NCI-H345 treated with DMSO at 0.1 percent for 48 hours (cell line): Measurements from ENCODE around the gene BMP4.

Source experiments
- DNase-seq: peaks from one replicate; lab custom pipeline; 2025; ENCODE audit not compliant: unreplicated experiment; lab: John Stamatoyannopoulos, UW

Gene BMP4

GRCh38 chr14:53964249-53964648, 7.6 kb upstream of the BMP4 start:
- DNase-seq = no peak

- no peak for DNase-seq
These were observed 6.9 kb upstream of the BMP4 start for GRCh38 chr14:53963320-53964227.

- DNase-seq = no peak
These were observed 6.3 kb upstream of the BMP4 start for GRCh38 chr14:53962953-53963319.

GRCh38 chr14:53958628-53959027, 2.0 kb upstream of the BMP4 start:
- DNase-seq = no peak

GRCh38 chr14:53957739-53958138, 1.1 kb upstream of the BMP4 start:
- DNase-seq = no peak

- DNase-seq = no peak
These were observed 776 bp downstream of the BMP4 start for GRCh38 chr14:53955671-53956426.

GRCh38 chr14:53955229-53955556, 1.4 kb downstream of the BMP4 start:
- DNase-seq = no peak

GRCh38 chr14:53954551-53955228, 1.9 kb downstream of the BMP4 start:
- no peak for DNase-seq

GRCh38 chr14:53953828-53954550, 2.6 kb downstream of the BMP4 start:
- DNase-seq = no peak

GRCh38 chr14:53953002-53953827, 3.4 kb downstream of the BMP4 start:
- peak; percentile 25 for DNase-seq

GRCh38 chr14:53952533-53952932, 4.1 kb downstream of the BMP4 start:
- DNase-seq = no peak

- no peak for DNase-seq
These were observed 4.9 kb downstream of the BMP4 start for GRCh38 chr14:53951627-53952303.

GRCh38 chr14:53951243-53951626, 5.4 kb downstream of the BMP4 start:
- no peak for DNase-seq

- no peak for DNase-seq
These were observed 6.4 kb downstream of the BMP4 start for GRCh38 chr14:53950031-53950793.

GRCh38 chr14:53949201-53949600, 7.4 kb downstream of the BMP4 start:
- no peak for DNase-seq

GRCh38 chr14:53948205-53948884, 8.3 kb downstream of the BMP4 start:
- no peak for DNase-seq

- DNase-seq = no peak
These were observed 9.0 kb downstream of the BMP4 start for GRCh38 chr14:53947452-53948204.

GRCh38 chr14:53947094-53947445, 9.6 kb downstream of the BMP4 start:
- DNase-seq = no peak
